Activated CD8-positive, alpha-beta memory T cell treated with anti-CD3 and anti-CD28 coated beads, Interleukin-2, amount 50 U/mL, for 1 hour (primary cell): ENCODE results near the gene COLEC12.

Experiments used
- DNase-seq: peaks from one replicate; pipeline ENCODE4 v3.0.0-alpha.2; 2020; ENCODE audit errors: extremely low read depth

The COLEC12 gene

DNA sequence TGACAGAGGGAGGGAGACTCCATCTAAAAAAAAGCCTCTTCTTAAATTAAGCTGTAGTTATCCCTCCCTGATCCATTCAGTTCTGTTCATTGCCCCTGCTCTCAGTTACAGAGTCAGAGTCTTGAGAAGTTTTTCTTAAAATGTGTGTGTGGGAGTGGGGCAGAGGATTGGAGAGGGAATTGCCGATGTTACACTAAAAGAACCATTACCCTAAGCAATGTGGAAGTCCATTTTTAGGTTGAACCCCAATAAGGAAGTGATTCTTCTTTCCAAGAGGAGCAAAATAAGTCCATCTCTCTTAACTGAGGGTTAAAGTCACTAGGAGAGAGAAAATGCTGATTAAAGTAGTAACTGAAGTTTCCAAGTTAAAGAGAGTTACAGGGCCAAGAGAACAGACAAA lies 211.5 kb downstream of the COLEC12 start:
- DNase-seq: no peak

GRCh38 chr18:286515-287310 lies 213.8 kb downstream of the COLEC12 start:
- DNase-seq: no peak

DNA sequence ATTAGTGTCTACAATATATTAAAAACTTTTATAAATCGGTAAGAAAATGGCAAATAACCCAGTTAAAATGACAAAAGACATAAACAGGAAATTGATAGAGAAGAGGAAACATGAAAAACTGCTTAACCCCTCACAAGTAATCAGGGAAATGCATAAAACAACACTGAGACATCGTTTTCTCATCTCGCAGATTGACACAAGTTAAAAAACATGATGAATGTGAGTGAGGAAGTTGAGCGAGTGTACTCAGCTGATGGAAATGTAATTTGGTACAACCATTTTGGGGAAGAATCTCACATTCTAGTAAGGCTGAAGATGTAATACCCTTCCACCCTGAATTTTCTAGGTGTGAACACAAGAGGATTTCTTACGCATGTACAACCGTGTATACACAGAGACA lies 214.7 kb downstream of the COLEC12 start:
- no peak for DNase-seq

GRCh38 chr18:275486-275885 lies 225.0 kb downstream of the COLEC12 start:
- no peak for DNase-seq

DNA sequence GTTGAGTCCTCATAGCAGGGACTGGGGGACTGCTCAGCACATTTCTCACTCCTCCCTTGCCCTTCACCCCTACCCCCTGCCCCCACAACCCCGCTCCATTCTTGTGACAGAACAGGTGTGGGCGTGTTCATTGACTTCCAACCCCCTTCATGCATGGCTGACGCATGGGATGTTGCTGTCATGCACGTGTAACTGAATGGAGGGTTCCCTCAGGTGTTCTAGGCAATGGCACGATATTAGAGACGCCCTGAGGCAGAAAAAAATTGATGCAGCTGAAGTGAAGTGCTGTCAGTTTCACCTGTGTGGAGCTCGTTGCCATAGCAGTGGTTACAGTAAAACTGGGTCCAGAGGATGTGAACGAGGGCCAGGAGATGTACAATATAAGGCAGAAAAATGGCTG lies 226.2 kb downstream of the COLEC12 start:
- no peak for DNase-seq

GRCh38 chr18:273525-273924 lies 227.0 kb downstream of the COLEC12 start:
- DNase-seq: no peak

- DNase-seq: no peak
Measured at GRCh38 chr18:272650-273049, 227.9 kb downstream of the COLEC12 start.

GRCh38 chr18:269480-270095 lies 230.9 kb downstream of the COLEC12 start:
- no peak for DNase-seq

- peak; percentile 91 for DNase-seq
Measured at GRCh38 chr18:267688-268552, 232.6 kb downstream of the COLEC12 start, which contains the start of gene THOC1. TSS of gene THOC1 (minus strand) at chr18:268047. CDS start at chr18:268019, 28 bp downstream.

DNA sequence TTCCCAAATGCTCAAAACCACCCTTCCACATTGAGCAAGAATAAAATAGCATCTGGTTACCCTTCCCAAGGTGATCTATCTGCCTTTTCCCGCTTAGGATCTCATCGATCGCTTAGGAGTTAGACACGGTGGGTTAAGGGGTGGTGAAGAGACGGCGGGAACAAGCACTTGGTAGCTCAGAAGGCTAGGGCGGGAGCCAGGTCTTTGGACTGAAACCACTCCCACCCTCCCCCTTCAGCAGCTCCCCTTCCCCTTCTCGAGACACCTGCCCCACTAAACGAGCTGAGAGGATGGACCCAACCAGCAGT lies 233.2 kb downstream of the COLEC12 start:
- no peak for DNase-seq
